Lower leg skin (tissue), 3 donors: ENCODE measurements around the gene TBCD.

ENCODE experiments used
- CTCF ChIP-seq, 3 donors: fragments of 450-650 bp; IDR thresholded peaks; one replicate each; pipeline ENCODE4 v1.5.1; 2016; ENCODE audit warnings: antibody characterized with exemption in 3 of 3, mild to moderate bottlenecking in 3 of 3, moderate library complexity in 2 of 3
- POLR2A ChIP-seq, 2 donors: fragments of 450-650 bp; IDR thresholded peaks; one replicate each; pipeline ENCODE4 v1.6.1; 2016 to 2017; ENCODE audit warnings: antibody characterized with exemption in 2 of 2, mild to moderate bottlenecking in 1 of 2, moderate library complexity in 1 of 2

GRCh38 chr17:82944990-82945389 lies 193.1 kb downstream of the TBCD start:
- TF ChIP-seq CTCF (IDR thresholded peaks at IDR 0.05) (no peak), POLR2A (IDR thresholded peaks at IDR 0.05) (no peak)
